ENCODE data around the gene SARM1. TPM values are rescaled to one million over a fixed set of nuclear protein-coding genes. Genes with fewer than 3 reads are reported as not detected.

Gene SARM1
- total RNA-seq, 2 donors from 2014 or later, result 6.2 to 7.7 TPM

GRCh38 chr17:28327031-28327607 lies 44.4 kb upstream of the SARM1 start:
- Histone ChIP-seq H3K27me3 (no peaks in the 10 kb centered on the region), H3K4me1 (no peaks in the 10 kb centered on the region), H3K9me3 (no peaks in the 10 kb centered on the region), H3K27ac (no peak overlapping the region), H3K4me3 (no peak overlapping the region), H3K36me3 (peaks cover 46% of the 10 kb centered on the region)
- TF ChIP-seq CTCF (IDR thresholded peaks at IDR 0.05), result no peak
- peak; percentile 18 for DNase-seq (ENCODE audit: low spot score)

- Histone ChIP-seq H3K9me3 (no peaks in the 10 kb centered on the region), H3K36me3 (peaks cover 46% of the 10 kb centered on the region), H3K4me3 (no peak overlapping the region), H3K27me3 (no peaks in the 10 kb centered on the region), H3K4me1 (no peaks in the 10 kb centered on the region), H3K27ac (no peak overlapping the region)
- no peak for DNase-seq (ENCODE audit: low spot score)
- TF ChIP-seq CTCF (IDR thresholded peaks at IDR 0.05), result no peak
These were observed 43.8 kb upstream of the SARM1 start for GRCh38 chr17:28327709-28328108.

GRCh38 chr17:28328325-28328724 lies 43.2 kb upstream of the SARM1 start:
- peak; percentile 38 for DNase-seq (ENCODE audit: low spot score)
- peaks cover 46% of the 10 kb centered on the region for H3K36me3 ChIP-seq
- H3K27me3 ChIP-seq, result no peaks in the 10 kb centered on the region
- no peaks in the 10 kb centered on the region for H3K9me3 ChIP-seq
- TF ChIP-seq CTCF (IDR thresholded peaks at IDR 0.05), result no peak
- no peak overlapping the region for H3K27ac ChIP-seq
- H3K4me3 ChIP-seq, result no peak overlapping the region
- peaks cover 0 to 3% of the 10 kb centered on the region in 2 donors for H3K4me1 ChIP-seq

- H3K9me3 ChIP-seq, result no peaks in the 10 kb centered on the region
- no peak for TF ChIP-seq CTCF (IDR thresholded peaks at IDR 0.05)
- H3K4me3 ChIP-seq, result no peak overlapping the region
- H3K36me3 ChIP-seq, result peaks cover 46% of the 10 kb centered on the region
- peaks cover 0 to 18% of the 10 kb centered on the region in 2 donors for H3K4me1 ChIP-seq
- no peaks in the 10 kb centered on the region for H3K27me3 ChIP-seq
- no peak for DNase-seq (ENCODE audit: low spot score)
- H3K27ac ChIP-seq, result no peak overlapping the region
These were observed 40.8 kb upstream of the SARM1 start for GRCh38 chr17:28330671-28331070.

GRCh38 chr17:28331891-28332420 lies 39.5 kb upstream of the SARM1 start:
- no peak overlapping the region for H3K27ac ChIP-seq
- H3K4me1 ChIP-seq, result peaks cover 0 to 29% of the 10 kb centered on the region in 2 donors
- no peaks in the 10 kb centered on the region for H3K9me3 ChIP-seq
- no peak for TF ChIP-seq CTCF (IDR thresholded peaks at IDR 0.05)
- no peak for DNase-seq (ENCODE audit: low spot score)
- peaks cover 42% of the 10 kb centered on the region for H3K36me3 ChIP-seq
- no peaks in the 10 kb centered on the region for H3K27me3 ChIP-seq
- no peak overlapping the region for H3K4me3 ChIP-seq
